Testis (tissue), 2 donors: ENCODE data around the gene GALNT5.

Experiments
- CTCF ChIP-seq, 3 experiments: fragments of 450-650 bp in 2 of 3; fragments of 200-600 bp in 1 of 3; sonication (generic) in 1 of 3; IDR thresholded peaks; one replicate each; pipeline ENCODE4 v1.5.1; 2016 to 2019; ENCODE audit warnings: antibody characterized with exemption in 3 of 3, mild to moderate bottlenecking in 2 of 3, moderate library complexity in 1 of 3
- POLR2A ChIP-seq: fragments of 450-650 bp; IDR thresholded peaks from one replicate; pipeline ENCODE4 v1.6.1; 2017; ENCODE audit warnings: antibody characterized with exemption, mild to moderate bottlenecking, moderate library complexity

- TF ChIP-seq CTCF (IDR thresholded peaks at IDR 0.05) (no peak), POLR2A (no peak)
These were observed 102.1 kb downstream of the GALNT5 start for GRCh38 chr2:157359628-157360027.
